Trophoblast cell (in vitro differentiated cells and primary cell): Measurements from ENCODE around the gene HCN1.

Source experiments
- DNase-seq, 2 donors: peaks; one replicate each; pipeline ENCODE4 v3.0.0-alpha.2; 2016
- H2AFZ ChIP-seq: 2 replicates; pipeline ENCODE4 v1.6.1; 2013; ENCODE audit warnings: low read length, moderate library complexity, mild to moderate bottlenecking; ENCODE audit not compliant: insufficient read depth, poor library complexity
- H2AK5ac ChIP-seq: 2 replicates; pipeline ENCODE4 v1.6.1; 2013; ENCODE audit warnings: mild to moderate bottlenecking, low read length
- H2BK120ac ChIP-seq: 2 replicates; pipeline ENCODE4 v1.6.1; 2013; ENCODE audit warnings: low read length, mild to moderate bottlenecking, moderate library complexity; ENCODE audit not compliant: insufficient read depth, poor library complexity
- H2BK12ac ChIP-seq: 2 replicates; pipeline ENCODE4 v1.6.1; 2013; ENCODE audit warnings: mild to moderate bottlenecking, low read length, moderate library complexity
- H2BK5ac ChIP-seq: 2 replicates; pipeline ENCODE4 v1.6.1; 2013; ENCODE audit warnings: low read length, low read depth, moderate library complexity, mild to moderate bottlenecking; ENCODE audit not compliant: poor library complexity
- H3K14ac ChIP-seq: 2 replicates; pipeline ENCODE4 v1.6.1; 2013; ENCODE audit warnings: mild to moderate bottlenecking, low read length
- H3K18ac ChIP-seq: 2 replicates; pipeline ENCODE4 v1.6.1; 2013; ENCODE audit warnings: mild to moderate bottlenecking, low read length
- H3K23ac ChIP-seq: 2 replicates; pipeline ENCODE4 v1.6.1; 2013; ENCODE audit warnings: low read length
- H3K27ac ChIP-seq: 2 replicates; pipeline ENCODE4 v1.5.1; 2013; ENCODE audit warnings: low read depth, mild to moderate bottlenecking, inconsistent platforms, low read length, moderate library complexity
- H3K27me3 ChIP-seq: 2 replicates; pipeline ENCODE4 v1.6.1; 2013; ENCODE audit warnings: inconsistent platforms, mild to moderate bottlenecking, low read length, moderate library complexity; ENCODE audit not compliant: insufficient read depth
- H3K36me3 ChIP-seq, 2 experiments: 1 replicate in 1 of 2; 2 replicates in 1 of 2; pipeline ENCODE4 v1.6.1; 2013; ENCODE audit warnings: low read length in 2 of 2, mild to moderate bottlenecking in 2 of 2, moderate library complexity in 1 of 2; ENCODE audit not compliant: insufficient read depth in 2 of 2, control insufficient read depth in 1 of 2
- H3K4ac ChIP-seq: 2 replicates; pipeline ENCODE4 v1.6.1; 2013; ENCODE audit warnings: low read depth, mild to moderate bottlenecking, low read length, moderate library complexity
- H3K4me1 ChIP-seq, 2 experiments: 1 replicate in 1 of 2; 2 replicates in 1 of 2; pipeline ENCODE4 v1.6.1; 2013; ENCODE audit warnings: low read length in 2 of 2, mild to moderate bottlenecking in 2 of 2, moderate library complexity in 1 of 2; ENCODE audit not compliant: insufficient read depth in 2 of 2, control insufficient read depth in 1 of 2
- H3K4me2 ChIP-seq: 2 replicates; pipeline ENCODE4 v1.6.1; 2013; ENCODE audit warnings: inconsistent platforms, mild to moderate bottlenecking, low read length, moderate library complexity
- H3K4me3 ChIP-seq: 2 replicates; pipeline ENCODE4 v1.5.1; 2013; ENCODE audit warnings: mild to moderate bottlenecking, low read depth, low read length, inconsistent platforms
- H3K79me1 ChIP-seq: one replicate; pipeline ENCODE4 v1.6.1; 2013; ENCODE audit warnings: low read length
- H3K79me2 ChIP-seq: 2 replicates; pipeline ENCODE4 v1.6.1; 2013; ENCODE audit warnings: low read length, mild to moderate bottlenecking; ENCODE audit not compliant: control insufficient read depth, insufficient read depth, poor library complexity
- H3K9ac ChIP-seq: 2 replicates; pipeline ENCODE4 v1.6.1; 2013; ENCODE audit warnings: mild to moderate bottlenecking, low read length
- H3K9me3 ChIP-seq: 2 replicates; pipeline ENCODE4 v1.6.1; 2013; ENCODE audit warnings: low read depth, mild to moderate bottlenecking, control low read depth, inconsistent platforms, low read length; ENCODE audit not compliant: insufficient read depth
- H4K12ac ChIP-seq: 2 replicates; pipeline ENCODE4 v1.6.1; 2013; ENCODE audit warnings: low read depth, mild to moderate bottlenecking, low read length, moderate library complexity
- H4K8ac ChIP-seq: 2 replicates; pipeline ENCODE4 v1.6.1; 2013; ENCODE audit warnings: low read depth, mild to moderate bottlenecking, low read length, moderate library complexity
- H4K91ac ChIP-seq: one replicate; pipeline ENCODE4 v1.6.1; 2013; ENCODE audit warnings: low read depth, mild to moderate bottlenecking, low read length, moderate library complexity
- WGBS: extraction: QIAGEN DNeasy Blood & Tissue Kit; methylation state at CpG from one replicate; pipeline ENCODE4 v1.1.7; 2013; ENCODE audit warnings: missing lambda C conversion rate; ENCODE audit not compliant: insufficient read length, insufficient coverage; ENCODE audit errors: extremely low coverage; 5-methylcytosine and 5-hydroxymethylcytosine counted together

HCN1 gene

DNA sequence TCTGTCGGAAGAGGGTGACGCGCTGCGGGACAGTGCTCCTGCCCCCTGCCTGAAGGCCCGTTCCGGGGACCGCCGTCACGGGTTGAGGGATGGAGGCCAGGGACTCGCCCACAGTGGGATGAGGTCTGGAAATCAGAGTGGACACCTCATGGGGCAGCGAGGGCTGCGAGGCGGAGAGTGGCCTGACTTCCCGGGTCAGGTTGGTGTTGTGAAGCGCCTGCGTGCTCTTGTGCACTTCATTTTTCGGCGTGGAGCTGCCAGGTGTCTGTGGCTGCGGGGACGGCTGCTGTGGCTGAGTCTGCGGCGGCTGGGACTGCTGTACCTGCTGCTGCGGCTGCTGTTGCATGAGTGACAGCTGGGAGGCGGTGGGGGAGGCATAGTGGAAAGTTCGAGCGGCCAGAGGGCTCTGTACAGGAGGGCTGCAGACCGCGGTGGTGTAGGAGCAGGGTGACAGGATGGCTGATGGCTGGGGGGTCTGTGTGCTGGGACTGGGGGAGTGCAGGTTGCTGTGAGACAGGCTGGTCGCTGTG is 434.1 kb downstream of the HCN1 start:
- no peak overlapping the region for H4K91ac ChIP-seq
- H2BK12ac ChIP-seq, result no peak overlapping the region
- H2AFZ ChIP-seq, result no peak overlapping the region
- DNase-seq, result no peak
- no peak overlapping the region for H2AK5ac ChIP-seq
- no peaks in the 10 kb centered on the region for H3K4me1 ChIP-seq
- no peak overlapping the region for H3K27ac ChIP-seq
- peaks cover 3% of the 10 kb centered on the region for H3K9me3 ChIP-seq
- H3K27me3 ChIP-seq, result no peaks in the 10 kb centered on the region
- no CpG with 5 or more reads among the region's 29 CpGs for WGBS
- H2BK5ac ChIP-seq, result no peak overlapping the region
- no peak overlapping the region for H3K18ac ChIP-seq
- no peaks in the 10 kb centered on the region for H3K79me1 ChIP-seq
- no peaks in the 10 kb centered on the region for H3K79me2 ChIP-seq
- H3K23ac ChIP-seq, result no peak overlapping the region
- H4K8ac ChIP-seq, result no peak overlapping the region
- no peak overlapping the region for H3K9ac ChIP-seq
- H3K4me3 ChIP-seq, result no peak overlapping the region
- no peak overlapping the region for H3K4ac ChIP-seq
- H2BK120ac ChIP-seq, result no peak overlapping the region
- no peak overlapping the region for H4K12ac ChIP-seq
- H3K4me2 ChIP-seq, result no peak overlapping the region
- no peak overlapping the region for H3K14ac ChIP-seq
- H3K36me3 ChIP-seq, result no peaks in the 10 kb centered on the region

DNA sequence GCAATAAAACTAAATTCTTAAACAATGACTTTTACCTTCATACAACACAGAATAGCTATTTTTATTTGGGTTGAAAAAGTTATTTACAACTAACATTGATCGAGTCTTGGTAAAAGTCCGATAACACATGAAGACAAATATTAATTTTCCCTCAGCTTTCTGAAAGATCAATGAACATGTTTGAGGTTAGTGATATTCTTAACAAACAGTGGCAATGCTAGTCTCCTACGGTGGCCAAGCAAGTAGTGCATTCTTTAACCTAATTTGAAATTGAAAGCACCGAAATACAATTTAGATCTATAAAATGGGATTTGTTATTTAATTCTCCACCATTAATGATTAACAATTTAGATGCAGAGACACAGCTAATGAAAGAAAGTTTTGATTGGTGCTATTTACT is 435.1 kb downstream of the HCN1 start:
- no peak overlapping the region for H2BK12ac ChIP-seq
- no peak overlapping the region for H4K12ac ChIP-seq
- DNase-seq, result no peak
- H3K36me3 ChIP-seq, result no peaks in the 10 kb centered on the region
- no peak overlapping the region for H3K4me2 ChIP-seq
- no peak overlapping the region for H3K4ac ChIP-seq
- H2AFZ ChIP-seq, result no peak overlapping the region
- WGBS, result no CpG with 5 or more reads among the region's 4 CpGs
- H3K9ac ChIP-seq, result no peak overlapping the region
- H2BK5ac ChIP-seq, result no peak overlapping the region
- no peak overlapping the region for H3K14ac ChIP-seq
- H3K4me1 ChIP-seq, result no peaks in the 10 kb centered on the region
- no peaks in the 10 kb centered on the region for H3K79me2 ChIP-seq
- no peaks in the 10 kb centered on the region for H3K79me1 ChIP-seq
- no peak overlapping the region for H3K23ac ChIP-seq
- H3K27me3 ChIP-seq, result no peaks in the 10 kb centered on the region
- H2AK5ac ChIP-seq, result no peak overlapping the region
- no peak overlapping the region for H3K27ac ChIP-seq
- no peak overlapping the region for H4K91ac ChIP-seq
- no peak overlapping the region for H3K18ac ChIP-seq
- H3K9me3 ChIP-seq, result peaks cover 3% of the 10 kb centered on the region
- no peak overlapping the region for H3K4me3 ChIP-seq
- H4K8ac ChIP-seq, result no peak overlapping the region
- H2BK120ac ChIP-seq, result no peak overlapping the region

GRCh38 chr5:45260292-45260691 is 435.9 kb downstream of the HCN1 start:
- no peak overlapping the region for H3K18ac ChIP-seq
- no peak overlapping the region for H3K14ac ChIP-seq
- H4K12ac ChIP-seq, result no peak overlapping the region
- H3K9ac ChIP-seq, result no peak overlapping the region
- no peak overlapping the region for H3K4me2 ChIP-seq
- no CpG with 5 or more reads among the region's 3 CpGs for WGBS
- H3K79me1 ChIP-seq, result no peaks in the 10 kb centered on the region
- H4K91ac ChIP-seq, result no peak overlapping the region
- no peak overlapping the region for H4K8ac ChIP-seq
- H3K4me3 ChIP-seq, result no peak overlapping the region
- H3K27ac ChIP-seq, result no peak overlapping the region
- H3K4ac ChIP-seq, result no peak overlapping the region
- H2BK5ac ChIP-seq, result no peak overlapping the region
- H3K27me3 ChIP-seq, result no peaks in the 10 kb centered on the region
- no peak for DNase-seq
- H3K9me3 ChIP-seq, result peaks cover 3% of the 10 kb centered on the region
- H3K4me1 ChIP-seq, result no peaks in the 10 kb centered on the region
- no peaks in the 10 kb centered on the region for H3K79me2 ChIP-seq
- no peak overlapping the region for H3K23ac ChIP-seq
- no peak overlapping the region for H2AK5ac ChIP-seq
- H2AFZ ChIP-seq, result no peak overlapping the region
- no peak overlapping the region for H2BK120ac ChIP-seq
- no peaks in the 10 kb centered on the region for H3K36me3 ChIP-seq
- no peak overlapping the region for H2BK12ac ChIP-seq

DNA sequence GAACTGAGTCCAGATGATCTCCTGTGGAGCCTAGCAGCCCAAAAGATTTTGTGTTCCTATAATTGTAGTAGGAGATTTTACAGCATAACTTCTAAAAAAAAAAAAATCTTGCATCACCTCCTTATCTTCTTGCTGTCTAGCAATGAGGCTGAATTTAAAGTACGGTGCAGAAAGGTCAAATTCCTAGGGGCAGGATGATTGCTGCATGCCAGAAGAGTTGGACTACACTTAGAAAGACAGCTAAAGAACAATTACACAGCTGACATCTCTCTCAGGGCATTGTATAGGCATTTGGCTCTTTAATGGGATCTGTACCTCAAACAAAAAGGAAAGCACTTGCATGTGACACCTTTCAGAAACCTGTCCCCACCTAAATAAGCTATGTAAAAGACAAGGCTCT is 443.2 kb downstream of the HCN1 start:
- Histone ChIP-seq H3K9ac (no peak overlapping the region), H3K14ac (no peak overlapping the region), H2BK5ac (no peak overlapping the region), H3K27ac (no peak overlapping the region), H3K4me3 (no peak overlapping the region), H3K23ac (no peak overlapping the region), H3K27me3 (no peaks in the 10 kb centered on the region), H2AFZ (no peak overlapping the region), H3K79me1 (no peaks in the 10 kb centered on the region), H4K91ac (no peak overlapping the region), H2BK12ac (no peak overlapping the region), H3K9me3 (no peaks in the 10 kb centered on the region), H2BK120ac (no peak overlapping the region), H3K4ac (no peak overlapping the region), H3K4me2 (no peak overlapping the region), H4K12ac (no peak overlapping the region), H3K79me2 (no peaks in the 10 kb centered on the region), H3K4me1 (no peaks in the 10 kb centered on the region), H4K8ac (no peak overlapping the region), H3K36me3 (no peaks in the 10 kb centered on the region), H3K18ac (no peak overlapping the region), H2AK5ac (no peak overlapping the region)
- no CpG with 5 or more reads among the region's 1 CpG for WGBS
- DNase-seq, result peak in 1 of 2 donors; percentile 48
